Measurements from ENCODE around the gene ARAP1. TPM values are rescaled to one million over a fixed set of nuclear protein-coding genes. Genes with fewer than 3 reads are reported as not detected.

The ARAP1 gene
- total RNA-seq, 1 experiment from 2014 or later, result 86.2 TPM

DNA sequence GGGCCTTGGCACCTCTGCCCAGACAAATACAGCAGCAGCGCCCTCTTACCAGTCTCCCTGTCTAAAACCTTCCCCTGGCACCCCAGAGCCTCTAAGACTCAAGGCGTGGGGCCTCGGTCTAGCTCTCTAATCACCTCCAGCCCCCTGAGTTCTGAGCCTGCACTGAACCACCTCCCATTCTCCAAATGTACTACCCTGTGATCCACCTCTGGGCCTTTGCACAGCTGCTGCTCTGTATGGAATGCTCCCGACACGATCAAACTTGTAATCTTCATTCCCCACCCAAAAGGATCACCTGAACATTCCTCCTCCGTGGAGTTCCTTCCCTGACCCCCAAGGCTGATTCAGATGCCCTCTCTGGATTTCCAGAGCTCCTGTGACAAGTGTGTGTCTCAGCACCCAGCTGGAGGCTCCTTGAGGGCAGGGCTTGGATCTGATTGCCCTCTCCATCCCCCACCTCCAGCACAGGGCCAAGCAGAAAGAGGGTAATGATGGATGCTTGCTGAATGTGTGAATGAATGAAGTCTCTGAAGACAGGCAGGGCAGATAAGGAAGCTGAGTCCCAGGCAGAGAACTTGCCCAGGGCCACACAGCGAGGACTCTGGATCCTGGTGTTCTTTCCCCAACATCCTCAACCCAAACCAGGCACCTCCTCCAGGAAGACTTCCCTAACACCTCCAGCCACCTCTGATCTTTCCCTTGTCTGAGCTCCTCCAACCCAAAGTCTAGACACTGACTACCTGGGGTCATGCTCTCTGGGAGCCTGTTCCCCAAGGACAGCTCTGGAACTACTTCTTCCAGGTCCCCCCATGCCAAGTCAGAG is 23.3 kb upstream of the ARAP1 start:
- ATAC-seq, result no peak
- Histone ChIP-seq H3K4me3 (ENCODE audit: low read length) (no peak overlapping the region), H3K27ac (ENCODE audit: low read length) (no peak overlapping the region), H3K4me2 (ENCODE audit: low read length) (no peak overlapping the region), H3K9ac (ENCODE audit: low read length) (no peak overlapping the region), H3K4me1 (ENCODE audit: insufficient read depth, low read length) (peaks cover 4% of the 10 kb centered on the region; the same call in 1 of the 2 replicates), H3K79me2 (ENCODE audit: low read length) (peaks cover 2% of the 10 kb centered on the region; the same call in 1 of the 2 replicates), H3K9me2 (replicated peaks; ENCODE audit: low read length) (no peaks in the 10 kb centered on the region), H3K9me3 (ENCODE audit: low read length) (no peaks in the 10 kb centered on the region), H3K27me3 (ENCODE audit: low read length) (no peaks in the 10 kb centered on the region), H3K36me3 (ENCODE audit: low read depth, low read length) (no peaks in the 10 kb centered on the region), H3F3A (ENCODE audit: low read length, unreplicated experiment) (no peaks in the 10 kb centered on the region), H4K20me1 (ENCODE audit: low read length) (no peaks in the 10 kb centered on the region), H2AFZ (ENCODE audit: low read length) (no peak overlapping the region)
- DNase-seq, result no peak
- POLR2A ChIA-PET (ENCODE audit: unreplicated experiment), result interaction anchor here (0.5 kb wide), 1 partner anchor 46 kb away, joined by 3 read pairs; no protein-coding TSS in a partner anchor
- CTCF ChIA-PET, result no interaction called here
- intact Hi-C loops (cut with micrococcal nuclease), result no loop called here
- TF ChIP-seq, protein P1, sequence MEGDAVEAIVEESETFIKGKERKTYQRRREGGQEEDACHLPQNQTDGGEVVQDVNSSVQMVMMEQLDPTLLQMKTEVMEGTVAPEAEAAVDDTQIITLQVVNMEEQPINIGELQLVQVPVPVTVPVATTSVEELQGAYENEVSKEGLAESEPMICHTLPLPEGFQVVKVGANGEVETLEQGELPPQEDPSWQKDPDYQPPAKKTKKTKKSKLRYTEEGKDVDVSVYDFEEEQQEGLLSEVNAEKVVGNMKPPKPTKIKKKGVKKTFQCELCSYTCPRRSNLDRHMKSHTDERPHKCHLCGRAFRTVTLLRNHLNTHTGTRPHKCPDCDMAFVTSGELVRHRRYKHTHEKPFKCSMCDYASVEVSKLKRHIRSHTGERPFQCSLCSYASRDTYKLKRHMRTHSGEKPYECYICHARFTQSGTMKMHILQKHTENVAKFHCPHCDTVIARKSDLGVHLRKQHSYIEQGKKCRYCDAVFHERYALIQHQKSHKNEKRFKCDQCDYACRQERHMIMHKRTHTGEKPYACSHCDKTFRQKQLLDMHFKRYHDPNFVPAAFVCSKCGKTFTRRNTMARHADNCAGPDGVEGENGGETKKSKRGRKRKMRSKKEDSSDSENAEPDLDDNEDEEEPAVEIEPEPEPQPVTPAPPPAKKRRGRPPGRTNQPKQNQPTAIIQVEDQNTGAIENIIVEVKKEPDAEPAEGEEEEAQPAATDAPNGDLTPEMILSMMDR (conservative IDR thresholded peaks at IDR 0.05; ENCODE audit: low read depth, low read length), result no peak
- TF ChIP-seq EZH2phosphoT487 (IDR thresholded peaks at IDR 0.05; ENCODE audit: borderline replicate concordance, low read length), result no peak
- no peak for TF ChIP-seq EZH2 (IDR thresholded peaks at IDR 0.05; ENCODE audit: low read length, unreplicated experiment)
- no TSS peak for BruUV-seq (replicated peaks)

DNA sequence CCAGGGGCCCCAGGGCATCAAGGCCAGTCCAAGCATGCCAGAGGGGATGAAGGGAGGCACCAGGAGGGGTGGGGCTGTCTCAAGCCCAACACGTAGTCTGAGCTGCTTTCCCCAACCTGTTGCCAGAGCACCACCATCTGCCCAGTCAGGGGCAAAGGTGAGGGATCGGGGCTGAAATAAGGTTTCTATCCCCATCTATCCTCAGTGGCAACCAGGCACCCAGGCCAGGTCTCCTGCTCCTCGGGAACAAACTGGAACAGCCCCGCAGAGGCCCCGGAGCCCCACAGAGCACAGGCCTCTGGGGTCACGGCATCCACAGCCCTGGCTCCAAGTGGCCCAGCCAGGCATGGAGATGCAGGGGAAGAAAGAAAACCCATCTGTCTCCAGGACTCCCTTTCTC is 22.3 kb upstream of the ARAP1 start:
- Histone ChIP-seq H3K4me1 (ENCODE audit: insufficient read depth, low read length) (no peaks in the 10 kb centered on the region), H3K27ac (ENCODE audit: low read length) (no peak overlapping the region), H3K27me3 (ENCODE audit: low read length) (no peaks in the 10 kb centered on the region), H3K9me3 (ENCODE audit: low read length) (no peaks in the 10 kb centered on the region), H3K4me2 (ENCODE audit: low read length) (no peak overlapping the region), H3K9me2 (replicated peaks; ENCODE audit: low read length) (no peaks in the 10 kb centered on the region), H3K9ac (ENCODE audit: low read length) (no peak overlapping the region), H3K4me3 (ENCODE audit: low read length) (no peak overlapping the region), H3K79me2 (ENCODE audit: low read length) (no peaks in the 10 kb centered on the region), H4K20me1 (ENCODE audit: low read length) (no peaks in the 10 kb centered on the region), H3F3A (ENCODE audit: low read length, unreplicated experiment) (no peaks in the 10 kb centered on the region), H2AFZ (ENCODE audit: low read length) (no peak overlapping the region), H3K36me3 (ENCODE audit: low read depth, low read length) (no peaks in the 10 kb centered on the region)
- intact Hi-C loops (cut with micrococcal nuclease), result no loop called here
- POLR2A ChIA-PET (ENCODE audit: unreplicated experiment), result no interaction called here
- BruUV-seq (replicated peaks), result no TSS peak
- ATAC-seq (no peak), DNase-seq (no peak)
- TF ChIP-seq EZH2phosphoT487 (IDR thresholded peaks at IDR 0.05; ENCODE audit: borderline replicate concordance, low read length) (no peak), EZH2 (IDR thresholded peaks at IDR 0.05; ENCODE audit: low read length, unreplicated experiment) (no peak)
- TF ChIP-seq, protein P1 (conservative IDR thresholded peaks at IDR 0.05; ENCODE audit: low read depth, low read length), result no peak
- CTCF ChIA-PET, result no interaction called here

DNA sequence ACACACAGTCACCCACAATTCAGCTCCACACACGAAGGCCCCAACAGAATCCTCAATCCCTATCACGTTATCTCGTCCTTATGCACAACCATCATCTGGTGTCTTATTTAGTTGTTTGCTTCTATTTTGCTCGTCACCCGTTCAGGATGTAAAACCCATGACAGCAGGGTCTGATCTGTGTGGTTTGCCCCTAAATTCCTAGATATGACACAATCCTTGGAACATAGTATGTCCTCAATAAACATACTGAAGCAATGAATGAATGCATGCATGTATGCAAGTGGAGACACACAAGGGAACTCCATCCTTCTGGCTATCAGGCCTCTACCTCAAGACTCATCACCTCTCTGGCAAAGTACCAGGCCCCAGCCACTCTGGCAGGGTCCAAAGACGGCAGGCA is 21.5 kb upstream of the ARAP1 start:
- Histone ChIP-seq H3K79me2 (ENCODE audit: low read length) (no peaks in the 10 kb centered on the region), H3K4me2 (ENCODE audit: low read length) (no peak overlapping the region), H3K36me3 (ENCODE audit: low read depth, low read length) (no peaks in the 10 kb centered on the region), H4K20me1 (ENCODE audit: low read length) (no peaks in the 10 kb centered on the region), H3K9me2 (replicated peaks; ENCODE audit: low read length) (no peaks in the 10 kb centered on the region), H3K4me3 (ENCODE audit: low read length) (no peak overlapping the region), H3K9ac (ENCODE audit: low read length) (no peak overlapping the region), H3K27me3 (ENCODE audit: low read length) (no peaks in the 10 kb centered on the region), H3K27ac (ENCODE audit: low read length) (no peak overlapping the region), H3K4me1 (ENCODE audit: insufficient read depth, low read length) (no peaks in the 10 kb centered on the region), H2AFZ (ENCODE audit: low read length) (no peak overlapping the region), H3K9me3 (ENCODE audit: low read length) (no peaks in the 10 kb centered on the region), H3F3A (ENCODE audit: low read length, unreplicated experiment) (no peaks in the 10 kb centered on the region)
- CTCF ChIA-PET, result no interaction called here
- POLR2A ChIA-PET (ENCODE audit: unreplicated experiment), result no interaction called here
- BruUV-seq (replicated peaks), result no TSS peak
- TF ChIP-seq EZH2phosphoT487 (IDR thresholded peaks at IDR 0.05; ENCODE audit: borderline replicate concordance, low read length) (no peak), EZH2 (IDR thresholded peaks at IDR 0.05; ENCODE audit: low read length, unreplicated experiment) (no peak)
- TF ChIP-seq, protein P1 (conservative IDR thresholded peaks at IDR 0.05; ENCODE audit: low read depth, low read length), result no peak
- DNase-seq (no peak), ATAC-seq (no peak)
- intact Hi-C loops (cut with micrococcal nuclease), result no loop called here

Measured in PC-3 (cell line).